ENCODE measurements around the gene ICAM2. TPM values are rescaled to one million over a fixed set of nuclear protein-coding genes. Genes with fewer than 3 reads are reported as not detected.

ICAM2 gene
- total and polyA plus RNA-seq, 4 donors, result 58.7 to 77.7 (median 62.2) TPM

- H3K27ac ChIP-seq (ENCODE audit: low read depth in 1 of 2, low read length in 1 of 2), result no peak overlapping the region
- H3K4me3 ChIP-seq, result no peak overlapping the region
- ATAC-seq (ENCODE audit: insufficient read depth, low FRiP score), result no peak
- no peaks in the 10 kb centered on the region for H3K27me3 ChIP-seq (ENCODE audit: control insufficient read depth in 3 of 3, insufficient read depth in 3 of 3, low read length in 2 of 3)
- no peaks in the 10 kb centered on the region for H3K9me3 ChIP-seq (ENCODE audit: control insufficient read depth in 4 of 4, insufficient read depth in 3 of 4, low read length in 3 of 4)
- peaks cover 0 to 30% (median 5%) of the 10 kb centered on the region in 4 donors for H3K36me3 ChIP-seq (ENCODE audit: control insufficient read depth in 4 of 4, insufficient read depth in 4 of 4, low read length in 4 of 4)
- peaks cover 0 to 3% (median 0%) of the 10 kb centered on the region in 5 donors for H3K4me1 ChIP-seq (ENCODE audit: control insufficient read depth in 5 of 5, insufficient read depth in 5 of 5, low read length in 5 of 5)
- no peak overlapping the region for H3K9ac ChIP-seq (ENCODE audit: insufficient read depth in 1 of 2, low read length in 2 of 2)
- 92 to 98% methylated on average over 3 of the region's 3 CpGs for WGBS, 2 donors
- DNase-seq, result no peak
- TF ChIP-seq CTCF (IDR thresholded peaks at IDR 0.05; ENCODE audit: control extremely low read depth, extremely low read depth), result no peak
Measured at GRCh38 chr17:64039106-64039400, 18.6 kb upstream of the ICAM2 start.

GRCh38 chr17:64038331-64039105, 18.1 kb upstream of the ICAM2 start:
- TF ChIP-seq CTCF (IDR thresholded peaks at IDR 0.05; ENCODE audit: control extremely low read depth, extremely low read depth), result no peak
- 90 to 91% methylated on average over 16 of the region's 16 CpGs for WGBS, 2 donors
- no peak for ATAC-seq (ENCODE audit: insufficient read depth, low FRiP score)
- H3K36me3 ChIP-seq (ENCODE audit: control insufficient read depth in 4 of 4, insufficient read depth in 4 of 4, low read length in 4 of 4), result peaks cover 0 to 24% (median 3%) of the 10 kb centered on the region in 4 donors
- H3K27ac ChIP-seq (ENCODE audit: low read depth in 1 of 2, low read length in 1 of 2), result no peak overlapping the region
- no peaks in the 10 kb centered on the region for H3K9me3 ChIP-seq (ENCODE audit: control insufficient read depth in 4 of 4, insufficient read depth in 3 of 4, low read length in 3 of 4)
- no peaks in the 10 kb centered on the region for H3K27me3 ChIP-seq (ENCODE audit: control insufficient read depth in 3 of 3, insufficient read depth in 3 of 3, low read length in 2 of 3)
- peaks cover 0 to 3% (median 0%) of the 10 kb centered on the region in 5 donors for H3K4me1 ChIP-seq (ENCODE audit: control insufficient read depth in 5 of 5, insufficient read depth in 5 of 5, low read length in 5 of 5)
- DNase-seq, result no peak
- H3K9ac ChIP-seq (ENCODE audit: insufficient read depth in 1 of 2, low read length in 2 of 2), result no peak overlapping the region
- no peak overlapping the region for H3K4me3 ChIP-seq

DNA sequence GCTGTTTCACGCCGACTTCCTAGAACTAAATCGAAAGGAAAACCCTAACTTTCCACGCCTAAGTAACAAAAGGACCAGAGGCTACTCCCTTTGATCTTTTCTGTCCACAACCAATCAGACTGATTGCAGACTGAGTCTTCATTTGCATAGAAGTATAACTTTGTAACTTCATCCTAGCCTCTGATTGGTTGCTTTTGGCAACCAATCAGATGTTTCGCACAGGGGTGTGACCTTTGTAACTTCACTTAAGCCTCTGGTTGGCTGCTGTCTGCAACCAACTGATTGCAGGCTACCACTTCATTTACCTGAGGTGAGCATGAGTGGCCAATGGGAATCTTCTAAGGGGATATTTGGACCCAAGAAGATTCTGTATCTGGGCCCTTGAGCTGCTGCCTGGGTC, 17.4 kb upstream of the ICAM2 start:
- no peaks in the 10 kb centered on the region for H3K27me3 ChIP-seq (ENCODE audit: control insufficient read depth in 3 of 3, insufficient read depth in 3 of 3, low read length in 2 of 3)
- peaks cover 0 to 3% (median 0%) of the 10 kb centered on the region in 5 donors for H3K4me1 ChIP-seq (ENCODE audit: control insufficient read depth in 5 of 5, insufficient read depth in 5 of 5, low read length in 5 of 5)
- peaks cover 0 to 18% (median 3%) of the 10 kb centered on the region in 4 donors for H3K36me3 ChIP-seq (ENCODE audit: control insufficient read depth in 4 of 4, insufficient read depth in 4 of 4, low read length in 4 of 4)
- H3K9me3 ChIP-seq (ENCODE audit: control insufficient read depth in 4 of 4, insufficient read depth in 3 of 4, low read length in 3 of 4), result no peaks in the 10 kb centered on the region
- ATAC-seq (ENCODE audit: insufficient read depth, low FRiP score) (no peak), DNase-seq (no peak)
- H3K27ac ChIP-seq (ENCODE audit: low read depth in 1 of 2, low read length in 1 of 2), result no peak overlapping the region
- TF ChIP-seq CTCF (IDR thresholded peaks at IDR 0.05; ENCODE audit: control extremely low read depth, extremely low read depth), result no peak
- H3K4me3 ChIP-seq, result no peak overlapping the region
- no peak overlapping the region for H3K9ac ChIP-seq (ENCODE audit: insufficient read depth in 1 of 2, low read length in 2 of 2)
- 97% methylated on average over 5 of the region's 5 CpGs for WGBS, 2 donors

All from lung (tissue), 12 donors.